Large intestine (tissue), 3 donors: ENCODE data around the gene RGS9. TPM values are rescaled to one million over a fixed set of nuclear protein-coding genes. Genes with fewer than 3 reads are reported as not detected.

ENCODE experiments used
- DNase-seq, 2 donors: peaks; one replicate each; pipeline versions ENCODE4 v3.0.0 to v3.0.0-alpha.2; 2013
- H3K27ac ChIP-seq: one replicate; pipeline ENCODE4 v1.5.1; 2013; ENCODE audit warnings: low read length
- H3K27me3 ChIP-seq: 2 replicates; pipeline ENCODE4 v1.6.1; 2013; ENCODE audit warnings: low read length; ENCODE audit not compliant: control insufficient read depth, insufficient read depth
- H3K36me3 ChIP-seq: 2 replicates; pipeline ENCODE4 v1.6.1; 2013; ENCODE audit warnings: low read length; ENCODE audit not compliant: control insufficient read depth, insufficient read depth
- H3K4me1 ChIP-seq: one replicate; pipeline ENCODE4 v1.6.1; 2013; ENCODE audit warnings: low read length; ENCODE audit not compliant: control insufficient read depth, insufficient read depth
- H3K4me3 ChIP-seq: one replicate; pipeline ENCODE4 v1.5.1; 2013; ENCODE audit warnings: low read length
- H3K9me3 ChIP-seq: one replicate; pipeline ENCODE4 v1.6.1; 2013; ENCODE audit warnings: mild to moderate bottlenecking, low read depth, low read length, moderate library complexity; ENCODE audit not compliant: control insufficient read depth
- WGBS: methylation state at CpG from one replicate; pipeline ENCODE4 v1.1.5; 2013; ENCODE audit warnings: low lambda C conversion rate; ENCODE audit not compliant: insufficient coverage; 5-methylcytosine and 5-hydroxymethylcytosine counted together
- polyA plus RNA-seq: library from polyadenylated mRNA; unstranded; fragments of 120-200 nt; gene quantifications from one replicate; pipeline ENCODE4 v1.2.1, GENCODE V29; 2013

Gene RGS9
- polyA plus RNA-seq, 1 donor: 7.5 TPM

DNA sequence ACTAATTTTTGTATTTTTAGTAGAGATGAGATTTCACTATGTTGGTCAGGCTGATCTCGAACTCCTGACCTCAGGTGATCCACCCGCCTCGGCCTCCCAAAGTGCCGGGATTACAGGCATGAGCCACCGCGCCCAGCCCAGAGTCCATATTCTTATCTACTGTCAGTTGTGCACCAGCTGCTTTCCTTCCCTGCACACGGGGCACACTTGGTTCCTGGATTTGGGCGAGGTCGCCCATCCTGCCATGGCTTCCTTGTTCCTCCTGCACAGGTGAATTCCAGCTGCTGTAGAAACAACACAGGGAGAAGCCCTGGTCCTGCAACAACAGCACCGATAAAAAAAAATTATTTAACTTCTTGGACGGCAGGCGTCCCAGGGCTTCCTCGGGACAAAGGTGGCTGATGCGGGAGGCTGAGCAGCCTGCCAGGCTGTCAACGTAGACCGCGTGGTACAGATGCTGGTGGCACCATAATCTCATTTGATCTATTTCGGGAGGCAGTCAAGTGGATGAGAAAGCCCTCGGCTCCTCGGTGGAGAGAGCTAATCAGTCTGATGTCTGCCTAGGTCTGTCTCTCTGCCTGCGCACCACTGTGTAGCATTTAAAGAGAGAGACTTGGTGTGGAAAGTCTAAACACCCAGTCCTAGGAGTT lies 19.1 kb downstream of the RGS9 start:
- peak; percentile 28 to 67 for DNase-seq
- H3K27me3 ChIP-seq: no peaks in the 10 kb centered on the region
- no peak overlapping the region for H3K27ac ChIP-seq
- no peaks in the 10 kb centered on the region for H3K9me3 ChIP-seq
- peaks cover 8% of the 10 kb centered on the region for H3K4me1 ChIP-seq
- H3K4me3 ChIP-seq: no peak overlapping the region
- no peaks in the 10 kb centered on the region for H3K36me3 ChIP-seq
- no CpG with 5 or more reads among the region's 21 CpGs for WGBS

DNA sequence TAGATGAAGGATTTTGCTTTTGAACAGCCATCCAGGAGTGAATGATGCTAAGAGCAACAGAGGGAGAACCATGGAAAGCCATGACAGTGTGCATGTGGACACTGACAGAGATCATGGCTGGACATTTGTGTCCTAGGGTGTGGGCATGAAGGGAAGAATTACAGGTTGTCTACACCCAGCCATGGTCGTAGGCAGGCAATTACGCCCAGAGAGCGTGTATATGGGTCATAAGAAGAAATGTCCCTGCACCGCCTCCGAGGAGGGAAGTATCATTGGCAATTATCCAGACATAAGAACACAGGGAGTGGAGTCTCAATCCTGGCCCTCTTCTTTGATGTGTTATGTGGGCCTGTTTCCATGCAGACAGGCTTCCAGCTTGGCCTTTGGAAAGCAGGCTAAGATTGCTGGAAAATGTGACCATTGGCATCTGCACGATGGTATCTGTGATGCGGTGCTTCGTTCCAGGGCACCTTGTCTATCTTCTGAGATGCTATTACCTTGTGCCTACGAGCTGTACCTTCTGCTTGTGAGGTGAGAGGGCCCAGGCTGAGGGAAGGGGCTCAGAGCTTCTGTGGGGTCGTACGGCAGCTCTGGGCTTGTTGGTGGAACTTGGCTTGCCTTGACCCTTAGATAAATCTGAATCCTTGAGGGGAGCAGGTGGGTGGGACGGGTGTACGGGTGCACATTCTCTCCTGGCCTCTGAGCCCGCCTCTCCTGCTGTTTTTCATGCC lies 19.8 kb downstream of the RGS9 start:
- no peak overlapping the region for H3K4me3 ChIP-seq
- no peaks in the 10 kb centered on the region for H3K36me3 ChIP-seq
- H3K27me3 ChIP-seq: no peaks in the 10 kb centered on the region
- no peak overlapping the region for H3K27ac ChIP-seq
- DNase-seq: peak in 1 of 2 donors; percentile 24
- H3K9me3 ChIP-seq: no peaks in the 10 kb centered on the region
- peaks cover 8% of the 10 kb centered on the region for H3K4me1 ChIP-seq
- WGBS: no CpG with 5 or more reads among the region's 14 CpGs

DNA sequence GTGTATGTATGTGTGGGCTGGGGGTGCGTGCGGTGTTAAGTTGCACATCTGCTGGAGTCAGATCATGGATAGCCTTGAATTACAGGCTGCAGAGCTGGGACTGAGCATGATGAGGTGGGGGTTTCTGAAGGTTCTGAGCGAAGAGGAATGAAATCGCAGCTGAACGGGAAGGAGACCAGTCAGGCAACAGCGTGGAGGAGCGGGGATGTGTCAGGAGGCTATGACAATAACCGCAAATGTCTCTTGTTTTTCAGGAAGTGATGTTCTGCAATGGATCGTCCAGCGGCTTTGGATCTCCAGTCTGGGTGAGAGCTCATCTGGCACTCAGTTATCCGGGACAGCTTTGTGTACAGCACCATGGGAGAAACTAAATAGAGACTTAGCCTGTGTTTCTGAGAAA lies 20.9 kb downstream of the RGS9 start:
- H3K27me3 ChIP-seq: no peaks in the 10 kb centered on the region
- no peaks in the 10 kb centered on the region for H3K9me3 ChIP-seq
- peaks cover 8% of the 10 kb centered on the region for H3K4me1 ChIP-seq
- 70% methylated on average over 2 of the region's 11 CpGs for WGBS
- no peak overlapping the region for H3K4me3 ChIP-seq
- H3K27ac ChIP-seq: no peak overlapping the region
- H3K36me3 ChIP-seq: no peaks in the 10 kb centered on the region
- no peak for DNase-seq

DNA sequence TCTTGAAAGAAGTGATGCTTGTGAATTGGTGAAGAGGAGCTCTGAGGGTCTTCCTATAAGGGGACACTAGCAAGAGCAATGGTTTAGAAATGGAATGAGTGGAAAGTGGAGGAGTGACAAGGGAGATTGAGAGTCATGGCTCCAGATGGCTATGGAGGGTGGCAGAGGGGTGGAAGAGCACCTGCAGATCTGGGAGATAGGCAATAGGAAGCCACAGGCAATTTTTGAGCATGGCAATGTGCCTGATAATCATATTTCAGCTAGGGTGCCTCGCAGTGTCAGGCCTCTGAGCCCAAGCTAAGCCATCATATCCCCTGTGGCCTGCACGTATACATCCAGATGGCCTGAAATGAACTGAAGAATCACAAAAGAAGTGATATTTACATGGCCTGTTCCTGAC lies 21.5 kb downstream of the RGS9 start:
- H3K4me1 ChIP-seq: peaks cover 8% of the 10 kb centered on the region
- no peak overlapping the region for H3K27ac ChIP-seq
- no CpG with 5 or more reads among the region's 2 CpGs for WGBS
- DNase-seq: no peak
- no peaks in the 10 kb centered on the region for H3K9me3 ChIP-seq
- no peak overlapping the region for H3K4me3 ChIP-seq
- H3K27me3 ChIP-seq: no peaks in the 10 kb centered on the region
- no peaks in the 10 kb centered on the region for H3K36me3 ChIP-seq

DNA sequence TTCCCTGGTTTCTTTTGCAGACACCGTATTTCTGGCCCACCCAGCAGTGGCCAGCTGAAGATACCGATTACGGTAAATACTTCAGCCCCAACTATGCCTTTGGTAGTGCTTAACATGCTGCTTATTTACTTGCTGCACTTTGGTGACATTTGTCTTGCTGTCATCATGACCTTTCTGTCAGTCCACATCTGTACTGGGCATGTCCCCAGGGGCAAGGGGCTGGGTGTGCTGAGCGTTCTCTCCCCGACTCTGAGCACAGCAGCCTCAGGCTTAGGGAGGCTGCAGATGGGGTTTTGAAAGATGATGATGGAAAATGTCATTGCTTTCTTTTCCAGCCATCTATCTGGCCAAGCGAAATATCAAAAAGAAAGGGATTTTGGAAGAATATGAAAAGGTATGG lies 23.3 kb downstream of the RGS9 start:
- Histone ChIP-seq H3K27me3 (no peaks in the 10 kb centered on the region), H3K4me3 (no peak overlapping the region), H3K4me1 (peaks cover 4% of the 10 kb centered on the region), H3K27ac (no peak overlapping the region), H3K9me3 (no peaks in the 10 kb centered on the region), H3K36me3 (no peaks in the 10 kb centered on the region)
- DNase-seq: no peak
- WGBS: no CpG with 5 or more reads among the region's 6 CpGs

DNA sequence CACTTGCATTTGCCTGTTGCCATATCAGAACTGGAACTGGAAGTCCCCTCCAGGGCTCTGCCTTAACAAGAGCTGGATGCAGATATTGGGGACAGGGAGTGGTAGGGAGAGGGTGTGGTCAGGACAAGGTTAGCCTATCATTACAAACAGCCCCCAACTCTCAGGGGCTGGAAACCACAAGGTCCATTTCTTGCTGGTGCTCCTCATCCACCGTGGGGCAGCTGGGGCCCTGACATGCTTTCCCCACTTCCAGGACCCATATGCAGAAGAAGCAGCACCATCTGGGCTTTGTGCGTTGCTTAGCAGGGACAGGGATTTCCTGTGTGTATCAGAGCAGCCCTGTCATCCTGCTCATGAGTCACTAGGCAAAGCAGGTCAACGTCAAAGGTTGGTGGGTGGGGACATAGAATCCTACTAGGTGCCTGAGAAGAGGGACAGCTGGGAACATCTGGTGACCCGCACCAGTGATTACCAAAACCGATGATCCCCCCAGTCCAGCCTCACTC lies 26.9 kb downstream of the RGS9 start:
- WGBS: no CpG with 5 or more reads among the region's 5 CpGs

DNA sequence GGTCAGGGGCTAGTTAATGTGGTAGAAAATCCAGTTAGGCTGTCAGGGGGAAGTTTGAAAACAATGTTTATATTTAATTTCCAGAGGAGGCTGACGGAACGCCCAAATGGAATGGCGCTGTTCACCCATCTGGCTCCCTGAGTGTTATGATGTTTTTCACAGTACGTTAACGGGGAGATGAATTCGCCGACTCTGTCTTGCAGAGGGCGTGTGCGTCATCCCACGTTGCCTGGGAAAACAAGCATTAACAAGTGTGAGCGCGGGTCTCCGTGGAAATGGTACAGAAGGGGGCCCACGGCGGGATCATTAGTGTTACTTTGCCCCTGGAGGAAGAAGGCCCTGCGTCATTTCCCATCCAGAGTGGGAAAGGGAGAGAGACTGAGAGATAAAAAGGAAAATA lies 29.6 kb downstream of the RGS9 start:
- no peaks in the 10 kb centered on the region for H3K27me3 ChIP-seq
- no peak for DNase-seq
- no CpG with 5 or more reads among the region's 16 CpGs for WGBS
- H3K27ac ChIP-seq: no peak overlapping the region
- H3K36me3 ChIP-seq: no peaks in the 10 kb centered on the region
- no peaks in the 10 kb centered on the region for H3K9me3 ChIP-seq
- H3K4me1 ChIP-seq: no peaks in the 10 kb centered on the region
- H3K4me3 ChIP-seq: no peak overlapping the region

More for the DNA sequence above, 26.9 kb downstream of the RGS9 start:
- Histone ChIP-seq H3K27me3 (no peaks in the 10 kb centered on the region), H3K4me3 (no peak overlapping the region), H3K36me3 (no peaks in the 10 kb centered on the region), H3K4me1 (no peaks in the 10 kb centered on the region), H3K9me3 (no peaks in the 10 kb centered on the region), H3K27ac (no peak overlapping the region)
- peak in 1 of 2 donors; percentile 46 for DNase-seq

DNA sequence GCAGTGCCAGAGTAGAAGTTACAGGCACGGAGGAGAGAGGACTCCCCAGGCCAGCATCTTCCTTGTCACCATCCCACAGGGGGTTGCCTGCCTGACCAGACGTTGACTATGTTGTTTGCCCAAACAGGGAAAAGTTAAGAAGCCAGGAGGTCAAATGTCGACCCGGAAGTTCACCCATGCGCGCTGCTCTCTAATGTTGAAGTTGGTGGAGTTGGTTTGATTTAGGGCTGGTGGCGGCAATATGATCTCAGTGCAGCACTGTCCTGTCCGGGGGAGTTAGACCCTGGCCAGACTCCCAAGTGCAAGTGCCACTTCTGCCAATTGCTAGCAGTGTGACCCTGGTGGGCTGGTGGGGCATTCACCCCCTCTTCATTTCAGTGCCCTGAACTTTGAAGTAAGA lies 30.4 kb downstream of the RGS9 start:
- no CpG with 5 or more reads among the region's 8 CpGs for WGBS
- no peak overlapping the region for H3K27ac ChIP-seq
- no peaks in the 10 kb centered on the region for H3K4me1 ChIP-seq
- H3K9me3 ChIP-seq: no peaks in the 10 kb centered on the region
- no peaks in the 10 kb centered on the region for H3K27me3 ChIP-seq
- no peak for DNase-seq
- H3K36me3 ChIP-seq: no peaks in the 10 kb centered on the region
- no peak overlapping the region for H3K4me3 ChIP-seq

DNA sequence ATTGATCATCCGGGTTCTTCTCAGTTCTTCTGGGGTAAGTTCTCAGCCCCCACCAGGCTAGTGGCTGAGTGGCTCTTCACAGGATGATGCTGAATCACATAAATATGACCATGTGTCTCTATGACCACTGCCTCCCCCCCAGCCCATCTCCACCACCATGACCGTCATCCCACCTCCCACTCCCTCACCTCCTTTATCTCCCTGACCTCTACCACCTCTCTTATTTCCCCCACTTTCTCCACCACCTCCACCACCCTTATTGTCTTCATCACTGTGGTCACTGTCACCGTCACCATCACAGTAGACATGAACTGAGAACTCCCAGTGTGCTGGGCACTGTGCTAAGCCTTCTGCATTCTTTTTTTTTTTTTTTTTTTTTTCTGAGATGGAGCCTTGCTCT lies 32.5 kb downstream of the RGS9 start:
- no peaks in the 10 kb centered on the region for H3K9me3 ChIP-seq
- H3K27me3 ChIP-seq: no peaks in the 10 kb centered on the region
- H3K4me1 ChIP-seq: no peaks in the 10 kb centered on the region
- H3K4me3 ChIP-seq: no peak overlapping the region
- whole genome bisulfite sequencing: 100% methylated on average over 1 of the region's 3 CpGs
- DNase-seq: no peak
- no peak overlapping the region for H3K27ac ChIP-seq
- no peaks in the 10 kb centered on the region for H3K36me3 ChIP-seq

DNA sequence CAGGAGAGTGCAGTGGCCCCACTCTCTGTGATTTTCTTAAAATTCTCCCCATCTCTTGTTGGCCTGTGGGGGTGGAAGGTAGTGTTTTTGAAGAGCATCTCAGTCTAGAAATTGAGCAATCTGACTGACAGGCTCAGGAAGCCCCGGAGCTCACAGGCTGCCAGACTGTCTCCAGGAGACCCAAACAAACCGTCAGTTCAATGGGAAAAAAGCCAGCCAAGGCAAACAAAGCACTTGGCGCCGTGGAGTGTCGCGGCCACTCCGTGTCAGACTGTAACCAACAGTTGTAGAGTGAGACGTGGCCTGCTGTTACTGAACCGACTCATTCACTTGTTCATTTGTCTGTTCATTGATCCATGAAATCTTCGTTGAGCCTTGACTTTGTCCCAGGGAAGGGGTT lies 33.7 kb downstream of the RGS9 start:
- H3K27me3 ChIP-seq: no peaks in the 10 kb centered on the region
- H3K9me3 ChIP-seq: no peaks in the 10 kb centered on the region
- H3K4me3 ChIP-seq: no peak overlapping the region
- no CpG with 5 or more reads among the region's 10 CpGs for WGBS
- H3K36me3 ChIP-seq: no peaks in the 10 kb centered on the region
- no peak for DNase-seq
- no peaks in the 10 kb centered on the region for H3K4me1 ChIP-seq
- H3K27ac ChIP-seq: no peak overlapping the region
